MG63 (cell line): ENCODE measurements around the gene KCNIP4. TPM values are rescaled to one million over a fixed set of nuclear protein-coding genes. Genes with fewer than 3 reads are reported as not detected.

ENCODE experiments used
- DNase-seq: peaks from one replicate; pipeline ENCODE4 v3.0.0-alpha.2; 2020
- H3K27me3 ChIP-seq: fragments of 250-450 bp; sonication (Bioruptor Pico); 2 replicates; pipeline ENCODE4 v1.5.1; 2020; ENCODE audit warnings: mild to moderate bottlenecking, moderate library complexity
- H3K36me3 ChIP-seq: fragments of 250-450 bp; sonication (Bioruptor Pico); 2 replicates; pipeline ENCODE4 v1.5.1; 2020; ENCODE audit warnings: mild to moderate bottlenecking, moderate library complexity
- H3K4me3 ChIP-seq: fragments of 250-450 bp; sonication (Bioruptor Pico); 2 replicates; pipeline ENCODE4 v1.5.1; 2020; ENCODE audit warnings: mild to moderate bottlenecking, moderate library complexity
- H3K9me3 ChIP-seq: fragments of 250-450 bp; sonication (Bioruptor Pico); 2 replicates; pipeline ENCODE4 v1.5.1; 2020; ENCODE audit warnings: mild to moderate bottlenecking, moderate library complexity
- total RNA-seq: library from RNA; depleted of rRNA; stranded (reverse); fragments of >200 nt; shearing (Covaris generic); gene quantifications from 2 replicates; pipeline ENCODE4 v1.2.3, GENCODE V29; 2014; ENCODE audit warnings: low replicate concordance

Gene KCNIP4
- total RNA-seq, 1 experiment from 2014 or later: not detected

DNA sequence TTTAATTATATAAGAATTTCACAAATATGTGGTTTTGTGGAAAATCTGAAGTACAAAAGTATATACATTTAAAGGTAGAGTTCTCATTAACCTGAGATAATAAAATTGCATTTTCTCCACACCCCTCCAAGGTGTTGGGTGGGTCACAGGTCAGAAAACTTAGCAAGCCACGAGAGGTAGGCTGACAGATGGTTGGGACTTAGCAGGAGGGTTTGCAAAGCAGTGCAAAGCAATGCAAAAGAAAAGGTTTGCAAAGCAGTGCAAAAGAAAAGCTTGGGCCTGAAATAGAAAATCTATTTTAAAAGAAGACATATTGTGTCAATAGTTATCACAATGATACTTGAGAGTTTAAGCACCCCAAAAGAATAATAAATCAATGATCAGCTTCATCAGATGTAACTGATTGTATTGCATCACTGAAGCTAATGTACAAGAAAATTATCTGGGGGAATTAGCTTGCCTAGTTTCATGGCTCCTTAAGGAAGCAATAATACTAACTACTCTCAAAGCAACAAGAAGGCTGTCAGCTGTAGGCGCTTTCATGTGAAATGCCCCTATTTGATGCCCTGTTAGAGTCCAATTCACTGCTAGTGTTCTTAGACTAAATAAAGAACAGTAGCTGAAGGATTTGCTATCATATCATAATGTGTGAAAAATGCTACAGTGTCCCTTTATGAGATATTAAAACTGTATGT is 319.5 kb downstream of the KCNIP4 start:
- no peaks in the 10 kb centered on the region for H3K27me3 ChIP-seq
- no peaks in the 10 kb centered on the region for H3K36me3 ChIP-seq
- no peak overlapping the region for H3K4me3 ChIP-seq
- no peaks in the 10 kb centered on the region for H3K9me3 ChIP-seq
- DNase-seq: no peak

DNA sequence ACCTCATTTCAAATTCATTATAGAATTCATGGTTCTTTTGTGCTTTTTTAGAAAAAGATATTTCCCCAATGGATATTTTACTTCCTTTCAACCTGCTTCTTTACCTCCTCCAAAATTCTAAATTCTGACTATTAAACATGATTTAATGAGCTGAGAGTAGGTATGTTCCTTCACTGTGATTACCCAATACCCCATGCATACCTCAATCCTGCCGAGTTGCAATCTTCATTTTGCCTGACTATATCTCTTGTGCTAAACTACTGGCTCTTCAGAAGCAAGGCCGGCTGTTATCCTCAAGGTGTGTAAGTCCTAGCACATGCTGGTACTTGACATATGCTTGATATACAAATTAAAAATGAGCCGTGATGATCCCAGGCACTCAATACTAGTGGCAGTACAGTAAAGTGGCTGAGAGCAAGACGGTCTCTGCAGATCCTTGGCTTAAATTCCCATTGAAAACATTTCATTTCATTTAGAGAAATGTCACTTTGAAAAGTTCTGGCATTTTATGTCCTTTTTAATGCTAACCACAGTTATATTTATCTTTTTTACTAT is 320.4 kb downstream of the KCNIP4 start:
- Histone ChIP-seq H3K27me3 (no peaks in the 10 kb centered on the region), H3K36me3 (no peaks in the 10 kb centered on the region), H3K9me3 (no peaks in the 10 kb centered on the region), H3K4me3 (no peak overlapping the region)
- DNase-seq: no peak

DNA sequence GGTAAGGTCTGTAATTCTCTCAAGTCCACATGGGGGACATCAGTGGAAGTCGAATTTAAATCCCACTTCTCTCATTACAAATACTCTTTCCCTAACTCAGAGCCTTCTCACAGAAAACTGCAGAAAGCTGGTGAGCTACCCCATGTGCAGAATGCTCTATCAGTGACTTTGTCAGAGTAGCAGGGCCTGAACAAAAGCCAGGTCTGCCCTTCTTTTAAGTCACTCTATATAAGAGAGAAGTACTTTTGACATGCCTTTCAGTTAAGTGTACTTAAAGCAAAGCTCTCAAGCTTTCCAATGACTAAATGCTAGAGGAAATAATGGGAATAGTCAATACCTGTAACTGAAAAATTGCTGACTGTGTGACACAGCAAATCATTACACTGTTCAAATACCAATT is 323.1 kb downstream of the KCNIP4 start:
- no peak for DNase-seq

DNA sequence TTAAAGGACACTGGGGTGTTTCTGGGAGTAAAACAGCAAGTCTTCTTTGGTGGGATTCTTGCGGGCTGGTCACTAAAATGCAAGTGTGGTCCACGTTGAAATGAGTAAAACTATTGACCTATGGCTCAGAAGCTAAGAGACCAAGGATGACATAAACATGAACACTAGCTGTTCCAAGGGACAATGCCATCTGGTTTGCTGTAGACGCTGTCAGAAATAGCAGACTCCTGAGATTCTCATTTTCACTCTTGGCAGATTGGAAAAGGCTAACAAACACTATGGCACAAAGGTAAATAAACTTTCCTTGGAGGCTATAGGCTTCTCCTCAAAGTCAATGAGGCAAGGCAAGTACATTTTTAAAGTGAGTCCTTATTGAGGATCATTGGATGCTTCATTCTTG is 343.6 kb downstream of the KCNIP4 start:
- no peaks in the 10 kb centered on the region for H3K27me3 ChIP-seq
- H3K36me3 ChIP-seq: no peaks in the 10 kb centered on the region
- DNase-seq: no peak
- H3K9me3 ChIP-seq: no peaks in the 10 kb centered on the region
- no peak overlapping the region for H3K4me3 ChIP-seq

More for the DNA sequence above, 323.1 kb downstream of the KCNIP4 start:
- Histone ChIP-seq H3K36me3 (no peaks in the 10 kb centered on the region), H3K4me3 (no peak overlapping the region), H3K9me3 (no peaks in the 10 kb centered on the region), H3K27me3 (no peaks in the 10 kb centered on the region)

DNA sequence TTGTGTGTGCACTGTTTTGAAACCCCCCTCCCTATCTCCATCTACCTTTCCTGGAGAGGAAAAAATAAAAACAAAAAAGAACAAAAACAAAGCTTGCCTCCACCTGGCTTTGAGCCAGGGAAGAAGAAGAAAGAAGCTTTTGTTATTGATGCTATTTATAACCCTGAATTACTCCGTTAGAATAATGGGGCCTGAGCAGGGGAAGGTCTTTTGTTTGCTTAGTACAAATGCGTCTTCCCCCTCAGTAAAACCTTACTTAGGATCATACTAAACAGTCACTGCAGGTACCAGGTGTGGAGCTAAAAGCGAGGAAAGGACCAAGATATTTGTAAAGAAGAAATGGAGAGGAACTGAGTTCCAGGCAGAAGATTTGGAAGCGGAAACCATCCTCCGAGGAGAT is 352.1 kb downstream of the KCNIP4 start:
- no peaks in the 10 kb centered on the region for H3K27me3 ChIP-seq
- no peak for DNase-seq
- H3K36me3 ChIP-seq: no peaks in the 10 kb centered on the region
- H3K4me3 ChIP-seq: no peak overlapping the region
- no peaks in the 10 kb centered on the region for H3K9me3 ChIP-seq

DNA sequence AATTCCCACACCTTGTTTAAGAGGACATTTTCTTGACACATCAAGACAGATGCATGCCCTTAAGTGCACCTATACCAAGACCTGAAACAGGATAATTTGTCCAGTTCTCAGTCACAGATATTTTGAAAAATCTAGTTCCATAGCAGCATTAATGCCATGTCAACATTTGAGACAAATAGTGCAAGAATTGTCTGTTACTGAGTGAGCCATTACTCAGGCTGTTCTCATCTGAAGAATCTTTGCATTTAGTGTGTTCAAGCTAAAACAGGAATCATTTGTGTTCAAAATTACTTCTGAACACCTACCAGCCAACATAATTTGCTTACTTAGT is 354.9 kb downstream of the KCNIP4 start:
- Histone ChIP-seq H3K27me3 (no peaks in the 10 kb centered on the region), H3K4me3 (no peak overlapping the region), H3K9me3 (no peaks in the 10 kb centered on the region), H3K36me3 (no peaks in the 10 kb centered on the region)
- no peak for DNase-seq

DNA sequence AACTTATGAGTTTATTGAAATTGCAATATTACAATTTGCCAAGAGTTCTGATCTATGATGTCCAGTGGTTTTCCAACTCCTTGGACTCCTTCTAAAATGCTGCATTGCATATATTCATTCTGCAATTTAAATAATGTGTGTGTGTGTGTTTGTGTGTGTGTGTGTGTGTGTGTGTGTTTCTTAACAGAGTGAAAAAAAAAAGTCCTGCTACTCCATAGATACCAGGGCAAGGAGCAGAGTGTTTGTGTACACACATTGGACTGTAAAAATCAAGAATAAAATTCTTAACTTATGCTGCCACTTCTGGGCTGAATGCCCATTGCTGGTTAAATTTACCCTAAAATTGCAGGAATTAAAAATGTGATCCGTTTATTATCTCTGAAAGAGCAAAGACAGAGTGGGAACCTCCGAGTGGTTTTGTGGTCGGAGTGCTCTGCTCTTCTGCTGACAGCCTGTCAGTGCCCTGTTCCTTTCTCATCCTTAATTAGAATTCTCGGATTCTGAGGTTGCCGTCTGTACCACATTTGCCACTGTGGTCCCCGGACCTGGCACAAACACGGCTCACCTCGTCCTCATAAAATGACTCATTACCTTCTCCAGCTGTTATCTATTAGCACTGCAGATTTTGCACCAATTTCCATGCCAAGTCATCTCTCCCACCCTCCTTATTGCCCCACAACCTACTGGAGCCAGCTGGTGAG is 355.5 kb downstream of the KCNIP4 start:
- Histone ChIP-seq H3K27me3 (no peaks in the 10 kb centered on the region), H3K36me3 (no peaks in the 10 kb centered on the region), H3K9me3 (no peaks in the 10 kb centered on the region), H3K4me3 (no peak overlapping the region)
- no peak for DNase-seq

DNA sequence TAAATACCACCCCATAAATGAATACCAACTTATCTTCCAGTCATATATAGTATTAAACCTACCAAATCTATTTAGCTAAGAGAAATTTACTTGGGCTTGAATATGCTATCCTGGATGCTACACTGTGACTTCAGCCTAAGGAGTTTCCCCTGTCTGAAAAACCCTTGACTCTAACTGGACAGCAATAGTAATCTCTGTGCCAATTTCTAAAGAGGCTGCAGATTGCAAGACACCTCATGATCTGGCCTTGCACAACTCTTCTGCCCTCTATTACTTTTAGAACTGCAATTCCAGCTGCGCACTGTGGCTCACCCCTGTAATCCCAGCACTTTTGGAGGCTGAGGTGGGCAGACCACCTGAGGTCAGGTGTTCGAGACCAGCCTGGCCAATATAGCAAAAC is 371.5 kb downstream of the KCNIP4 start:
- H3K36me3 ChIP-seq: no peaks in the 10 kb centered on the region
- H3K27me3 ChIP-seq: no peaks in the 10 kb centered on the region
- no peaks in the 10 kb centered on the region for H3K9me3 ChIP-seq
- no peak for DNase-seq
- H3K4me3 ChIP-seq: no peak overlapping the region

DNA sequence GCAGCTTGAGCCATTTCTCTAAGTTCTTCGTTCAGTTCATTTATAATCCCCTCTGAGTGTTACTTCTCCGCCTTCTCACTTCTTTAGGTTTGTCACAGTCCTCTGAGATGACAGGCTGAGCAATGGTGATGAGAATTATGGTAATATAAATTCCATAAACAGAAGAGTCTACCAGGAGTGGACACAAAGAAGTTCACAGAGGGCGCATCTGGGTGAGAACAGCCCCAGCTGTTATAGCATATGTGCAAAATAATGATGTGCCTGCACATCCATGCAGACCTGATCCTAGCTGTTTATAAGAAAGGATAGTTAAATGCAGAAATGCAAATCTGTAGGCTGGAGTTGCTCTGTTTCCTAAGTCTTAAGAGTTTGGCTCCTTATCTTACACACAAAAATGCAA is 377.5 kb downstream of the KCNIP4 start:
- Histone ChIP-seq H3K27me3 (no peaks in the 10 kb centered on the region), H3K9me3 (no peaks in the 10 kb centered on the region), H3K4me3 (no peak overlapping the region), H3K36me3 (no peaks in the 10 kb centered on the region)
- DNase-seq: no peak

DNA sequence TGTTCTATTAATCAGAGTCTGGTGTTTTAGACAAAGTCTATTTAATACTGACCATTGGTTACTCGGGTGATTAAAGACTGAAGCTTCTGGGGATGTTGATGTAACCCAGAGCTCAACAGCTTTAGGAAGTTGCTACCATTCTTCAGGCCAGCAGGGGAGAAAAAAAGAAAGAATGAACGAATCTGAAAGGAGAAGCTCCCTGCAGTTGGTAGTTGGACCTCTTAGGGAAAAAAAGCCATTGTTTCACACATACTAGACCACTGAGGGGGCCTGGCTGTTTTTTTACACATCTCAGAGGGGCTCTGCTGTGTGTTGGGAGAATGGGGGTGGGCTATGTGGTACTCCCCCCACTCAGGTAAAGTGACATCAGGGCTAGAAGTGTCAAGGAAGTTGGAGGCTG is 378.9 kb downstream of the KCNIP4 start:
- H3K27me3 ChIP-seq: no peaks in the 10 kb centered on the region

DNA sequence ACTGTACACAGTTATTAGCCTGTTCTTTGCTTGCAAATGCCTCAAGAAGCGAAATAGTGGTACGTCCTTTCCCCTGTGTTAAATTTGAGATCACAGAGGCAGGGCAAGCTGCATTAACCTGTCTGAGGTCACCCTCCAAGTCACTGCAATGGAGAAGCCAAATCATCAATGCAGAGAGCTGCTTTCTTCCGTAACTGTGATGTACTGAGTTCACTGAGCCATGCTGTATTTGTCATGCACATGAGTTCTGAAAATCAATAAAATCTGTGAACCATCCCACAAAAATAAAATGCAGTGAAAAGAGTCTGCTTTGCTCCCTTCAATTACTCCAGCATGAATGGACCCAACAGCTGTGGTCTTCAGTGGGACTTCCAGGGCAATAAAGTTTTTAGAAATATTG is 393.5 kb downstream of the KCNIP4 start:
- DNase-seq: no peak
- Histone ChIP-seq H3K27me3 (no peaks in the 10 kb centered on the region), H3K9me3 (no peaks in the 10 kb centered on the region), H3K4me3 (no peak overlapping the region), H3K36me3 (no peaks in the 10 kb centered on the region)

More for the DNA sequence above, 378.9 kb downstream of the KCNIP4 start:
- DNase-seq: no peak
- Histone ChIP-seq H3K36me3 (no peaks in the 10 kb centered on the region), H3K9me3 (no peaks in the 10 kb centered on the region), H3K4me3 (no peak overlapping the region)

DNA sequence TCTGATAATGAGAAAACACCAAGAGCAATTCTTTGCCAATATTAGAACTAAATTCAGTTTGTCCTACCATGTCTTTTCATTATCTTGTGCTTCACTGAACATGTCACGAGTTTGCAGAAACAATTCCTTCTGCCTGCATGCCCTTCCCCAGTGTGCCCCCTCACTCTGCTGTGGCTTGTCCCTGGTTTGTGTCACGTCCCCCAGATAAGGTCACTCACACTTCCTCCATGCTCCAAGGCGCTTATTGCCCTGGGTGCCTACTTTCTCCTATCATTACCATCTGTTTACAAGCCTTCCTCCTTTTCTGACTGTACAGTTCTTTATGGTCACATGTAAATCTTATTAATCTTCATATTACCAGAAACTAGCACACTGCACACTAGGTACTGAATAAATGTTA is 394.1 kb downstream of the KCNIP4 start:
- H3K36me3 ChIP-seq: no peaks in the 10 kb centered on the region
- DNase-seq: no peak
- no peak overlapping the region for H3K4me3 ChIP-seq
- no peaks in the 10 kb centered on the region for H3K9me3 ChIP-seq
- no peaks in the 10 kb centered on the region for H3K27me3 ChIP-seq

DNA sequence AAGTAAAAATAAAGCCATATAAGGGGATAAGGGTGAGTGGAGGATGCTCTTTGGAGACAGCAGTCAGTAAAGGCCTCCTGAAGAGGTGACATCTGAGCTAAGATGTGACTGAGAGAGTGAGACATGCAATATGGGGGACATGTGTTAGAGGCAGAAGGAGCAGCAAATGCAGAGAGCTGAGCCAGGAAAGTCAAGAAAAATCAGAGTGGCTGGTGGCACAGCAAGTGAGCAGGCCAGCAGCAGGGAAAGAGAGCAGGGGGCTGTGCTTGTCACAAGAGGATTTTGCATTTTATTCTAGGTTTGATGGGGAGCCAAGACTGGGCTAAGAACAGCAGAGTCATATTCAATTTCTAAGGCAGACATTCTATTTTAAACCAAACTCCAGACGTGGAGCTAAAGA is 394.5 kb downstream of the KCNIP4 start:
- Histone ChIP-seq H3K4me3 (no peak overlapping the region), H3K27me3 (no peaks in the 10 kb centered on the region), H3K36me3 (no peaks in the 10 kb centered on the region), H3K9me3 (no peaks in the 10 kb centered on the region)
- no peak for DNase-seq

DNA sequence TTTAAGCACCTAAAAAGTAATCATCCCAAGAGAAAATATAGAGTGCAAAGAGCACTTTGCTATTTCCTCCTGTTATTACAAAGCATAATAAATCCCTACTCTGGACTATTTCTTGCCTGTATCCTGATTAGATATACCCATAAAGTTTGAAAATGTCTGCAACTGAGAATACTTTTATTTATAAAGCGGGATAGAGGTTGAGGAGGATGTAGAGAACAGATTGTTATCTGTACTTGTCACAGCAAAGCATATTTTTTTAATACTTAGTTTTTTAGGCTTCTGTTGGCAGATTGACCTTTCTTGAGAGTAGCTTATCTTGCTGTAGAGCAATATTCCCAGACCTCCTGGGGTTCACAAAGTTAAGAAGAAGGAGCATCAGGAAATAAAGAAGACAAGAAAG is 396.1 kb downstream of the KCNIP4 start:
- Histone ChIP-seq H3K4me3 (no peak overlapping the region), H3K36me3 (no peaks in the 10 kb centered on the region), H3K9me3 (no peaks in the 10 kb centered on the region), H3K27me3 (no peaks in the 10 kb centered on the region)
- DNase-seq: no peak

DNA sequence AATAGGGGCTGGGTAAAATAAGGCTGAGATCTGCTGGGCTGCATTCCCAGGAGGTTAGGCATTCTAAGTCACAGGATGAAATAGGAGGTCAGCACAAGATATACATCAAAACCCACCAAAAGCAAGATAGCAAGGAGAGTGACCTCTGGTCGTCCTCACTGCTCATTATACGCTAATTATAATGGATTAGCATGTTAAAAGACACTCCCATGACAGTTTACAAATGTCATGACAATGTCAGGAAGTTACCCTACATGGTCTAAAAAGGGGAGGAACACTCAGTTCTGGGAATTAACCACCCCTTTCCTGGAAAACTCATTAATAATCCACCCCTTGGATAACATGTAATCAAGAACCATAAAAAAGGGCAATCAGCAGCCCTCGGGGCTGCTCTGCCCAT is 403.6 kb downstream of the KCNIP4 start:
- Histone ChIP-seq H3K4me3 (no peak overlapping the region), H3K27me3 (no peaks in the 10 kb centered on the region), H3K36me3 (no peaks in the 10 kb centered on the region), H3K9me3 (no peaks in the 10 kb centered on the region)
- no peak for DNase-seq

DNA sequence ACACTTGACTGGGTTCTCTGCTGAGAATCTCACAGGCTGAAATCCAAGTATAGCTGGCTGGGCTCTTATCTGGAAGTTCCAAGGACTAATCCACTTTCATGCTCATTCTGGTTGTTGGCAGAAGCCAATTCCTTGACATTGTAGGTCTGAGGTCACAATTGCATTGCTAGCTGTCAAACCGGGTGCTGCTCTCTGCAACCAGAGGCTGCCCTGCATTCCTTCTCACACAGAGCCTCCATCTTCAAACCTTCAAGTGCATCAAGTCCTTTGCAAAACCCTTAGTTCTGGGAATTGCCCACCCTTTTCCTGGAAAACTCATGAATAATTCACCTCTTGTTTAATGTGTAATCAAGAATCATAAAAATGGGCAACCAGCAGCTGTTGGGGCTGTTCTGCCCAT is 404.2 kb downstream of the KCNIP4 start:
- Histone ChIP-seq H3K4me3 (no peak overlapping the region), H3K27me3 (no peaks in the 10 kb centered on the region), H3K36me3 (no peaks in the 10 kb centered on the region), H3K9me3 (no peaks in the 10 kb centered on the region)
- no peak for DNase-seq

DNA sequence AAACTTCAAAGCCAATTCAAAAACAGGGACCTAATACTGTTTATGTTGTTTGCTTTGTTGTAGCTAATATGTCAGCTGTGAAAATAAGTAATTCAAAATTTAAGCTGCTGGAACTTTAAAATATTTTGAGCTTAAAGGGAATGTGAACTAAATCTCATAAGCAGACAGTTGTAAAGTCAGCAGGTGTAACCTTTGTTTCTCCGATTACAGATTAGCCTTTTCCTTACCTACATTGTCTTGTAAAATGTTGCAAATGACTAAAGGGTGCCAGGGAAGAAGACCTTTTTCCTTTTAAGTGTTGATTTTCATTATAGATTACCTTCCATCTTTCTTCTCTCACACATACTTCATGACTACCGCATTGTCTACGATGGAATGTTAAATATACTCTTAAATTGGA is 405.1 kb downstream of the KCNIP4 start:
- no peak for DNase-seq
- no peak overlapping the region for H3K4me3 ChIP-seq
- H3K9me3 ChIP-seq: no peaks in the 10 kb centered on the region
- H3K27me3 ChIP-seq: no peaks in the 10 kb centered on the region
- H3K36me3 ChIP-seq: no peaks in the 10 kb centered on the region

DNA sequence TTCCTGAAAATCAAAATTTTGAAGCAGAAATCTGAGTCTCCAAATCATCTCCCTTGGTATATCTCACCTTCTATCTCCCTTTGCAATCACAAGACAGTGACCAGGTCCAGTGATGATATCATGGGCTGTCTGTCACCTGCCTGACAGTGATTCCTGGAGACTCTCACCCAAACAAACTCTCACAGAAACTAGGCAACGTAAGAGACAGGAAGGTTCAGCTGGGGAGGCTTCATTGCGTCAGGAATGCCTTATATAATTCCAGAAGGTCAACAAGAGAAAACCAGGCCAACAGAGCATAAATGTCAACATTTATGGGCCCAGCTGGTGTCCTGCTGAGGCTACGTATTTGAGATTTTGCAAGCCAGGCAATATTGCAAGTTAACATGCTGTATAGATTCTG is 412.7 kb downstream of the KCNIP4 start:
- no peaks in the 10 kb centered on the region for H3K27me3 ChIP-seq
- no peaks in the 10 kb centered on the region for H3K36me3 ChIP-seq
- H3K9me3 ChIP-seq: no peaks in the 10 kb centered on the region
- DNase-seq: no peak
- H3K4me3 ChIP-seq: no peak overlapping the region
